Adrenal gland (tissue), 5 donors: ENCODE data around the gene CMIP.

Source experiments
- CTCF ChIP-seq, 6 experiments: fragments of 450-650 bp in 4 of 6; fragments of 200-600 bp in 2 of 6; sonication (generic) in 1 of 6; IDR thresholded peaks; 1 replicate in 5 of 6; 2 replicates in 1 of 6; pipeline versions ENCODE4 v1.5.1 to v1.8.0; 2016 to 2021; ENCODE audit warnings: antibody characterized with exemption in 6 of 6, mild to moderate bottlenecking in 2 of 6, moderate library complexity in 1 of 6
- POLR2A ChIP-seq, 2 donors: fragments of 450-650 bp; IDR thresholded peaks; one replicate each; pipeline ENCODE4 v1.6.1; 2017; ENCODE audit warnings: antibody characterized with exemption in 2 of 2, mild to moderate bottlenecking in 2 of 2, moderate library complexity in 1 of 2
- donor health status: DM: no; HTN: no; CAD: no.

DNA sequence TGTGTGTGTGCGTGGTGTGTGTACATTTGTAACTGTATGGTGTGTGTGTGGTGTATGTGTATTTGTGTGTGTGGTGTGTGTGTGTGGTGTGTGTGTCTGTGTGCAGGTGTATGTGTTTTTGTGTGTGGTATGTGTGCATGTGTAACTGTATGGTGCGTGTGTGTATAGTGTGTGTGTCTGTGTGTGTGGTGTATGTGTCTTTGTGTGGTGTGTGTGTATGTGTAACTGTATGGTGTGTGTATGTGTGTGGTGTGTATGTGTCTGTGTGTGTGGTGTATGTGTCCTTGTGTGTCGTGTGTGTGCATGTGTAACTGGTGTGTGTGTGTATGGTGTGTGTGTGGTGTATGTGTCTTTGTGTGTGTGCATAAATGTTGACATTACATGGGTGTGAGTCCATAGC lies 170.8 kb downstream of the CMIP start:
- TF ChIP-seq CTCF (IDR thresholded peaks at IDR 0.05) (no peak), POLR2A (IDR thresholded peaks at IDR 0.05) (no peak)
